HCT116 (cell line): ENCODE measurements around the gene EFR3B. TPM values are rescaled to one million over a fixed set of nuclear protein-coding genes. Genes with fewer than 3 reads are reported as not detected.
"Not testable (repeated sequence)": the region's sequence is repeated elsewhere in the genome, so short reads cannot be mapped to it uniquely, and the experiment has no call there.

Experiments used
- ATAC-seq: fragments of 200-7000 bp; cut with Tn5 transposase; 2 replicates; pipeline ENCODE4 v1.9.1; 2020; ENCODE audit warnings: mild to moderate bottlenecking, moderate library complexity
- BruUV-seq: library from RNA; stranded (reverse); fragments of 400-500 nt; replicated peaks from 2 replicates; lab custom pipeline; 2021; lab: Mats Ljungman, UMichigan
- CTCF ChIA-PET: fragments of 300-600 bp; sonication (Branson Sonifier 250); formaldehyde crosslinking; loops from one replicate; lab custom pipeline; 2021; ENCODE audit warnings: antibody characterized with exemption; lab: Charles Lee
- POLR2A ChIA-PET: fragments of 300-600, 350-600 bp; sonication (Branson Sonifier 250); formaldehyde crosslinking; loops from one replicate; lab custom pipeline; 2021; ENCODE audit warnings: antibody characterized with exemption; lab: Charles Lee
- RAD21 ChIA-PET, 2 experiments: fragments of 300-600 bp; sonication (Branson Sonifier 250); formaldehyde crosslinking; loops; one replicate each; lab custom pipeline; 2023; ENCODE audit warnings: low total read pairs in 2 of 2; ENCODE audit not compliant: uncharacterized antibody in 2 of 2, unreplicated experiment in 2 of 2, low non-redundant PET in 1 of 2; lab: Charles Lee
- DNase-seq: peaks from one replicate; pipeline ENCODE4 v3.0.0-alpha.2; 2010; ENCODE audit warnings: low read depth, low spot score
- H2AFZ ChIP-seq: fragments of 200-600 bp; shearing (Covaris generic), sonication (generic); 2 replicates; pipeline ENCODE4 v1.6.1; 2017; ENCODE audit warnings: low read depth, mixed run types, mixed read lengths, antibody characterized with exemption, low read length; ENCODE audit not compliant: poor library complexity, severe bottlenecking
- H3K27ac ChIP-seq: 2 replicates; pipeline ENCODE4 v1.5.1; 2012; ENCODE audit warnings: low read depth, low read length
- H3K27me3 ChIP-seq: fragments of 200-600 bp; sonication (generic); 2 replicates; pipeline ENCODE4 v1.6.1; 2016; ENCODE audit warnings: mixed run types, low read length, mixed read lengths; ENCODE audit not compliant: insufficient read depth
- H3K36me3 ChIP-seq, 2 experiments: fragments of 200-500 bp in 1 of 2; fragments of 200-600 bp in 1 of 2; sonication (Bioruptor generic) in 1 of 2; sonication (generic) in 1 of 2; 2 replicates each; pipeline versions ENCODE4 v1.5.1 to v1.6.1; 2014 to 2016; ENCODE audit warnings: low read length in 2 of 2, inconsistent platforms in 1 of 2, mixed read lengths in 1 of 2, mixed run types in 1 of 2; ENCODE audit not compliant: insufficient read depth in 2 of 2, control insufficient read depth in 1 of 2
- H3K4me1 ChIP-seq, 2 experiments: fragments of 200-600 bp in 1 of 2; sonication (generic) in 1 of 2; 2 replicates each; pipeline versions ENCODE4 v1.5.1 to v1.6.1; 2012 to 2017; ENCODE audit warnings: low read length in 2 of 2, inconsistent platforms in 1 of 2, mild to moderate bottlenecking in 1 of 2, mixed read lengths in 1 of 2, mixed run types in 1 of 2, moderate library complexity in 1 of 2; ENCODE audit not compliant: insufficient read depth in 2 of 2, control insufficient read depth in 1 of 2
- H3K4me2 ChIP-seq: fragments of 200-600 bp; sonication (generic); 2 replicates; pipeline ENCODE4 v1.6.1; 2017; ENCODE audit warnings: mixed run types, low read length, mixed read lengths
- H3K4me3 ChIP-seq, 2 experiments: fragments of 200-600 bp in 1 of 2; sonication (generic) in 1 of 2; replicated peaks in 1 of 2; 2 replicates each; pipeline ENCODE4 v1.5.1; 2011 to 2016; ENCODE audit warnings: low read length in 2 of 2, control low read depth in 1 of 2, low read depth in 1 of 2, mild to moderate bottlenecking in 1 of 2, mixed read lengths in 1 of 2, mixed run types in 1 of 2
- H3K79me2 ChIP-seq: fragments of 200-600 bp; sonication (generic); 2 replicates; pipeline ENCODE4 v1.6.1; 2017; ENCODE audit warnings: mild to moderate bottlenecking, mixed run types, low read length, moderate library complexity, mixed read lengths; ENCODE audit not compliant: insufficient read depth
- H3K9ac ChIP-seq: fragments of 200-600 bp; sonication (generic); 2 replicates; pipeline ENCODE4 v1.6.1; 2016; ENCODE audit warnings: low read length, mixed read lengths
- H3K9me2 ChIP-seq: fragments of 200-600 bp; sonication (generic), shearing (Covaris generic); 2 replicates; pipeline ENCODE4 v1.6.1; 2017; ENCODE audit warnings: mixed run types, mild to moderate bottlenecking, moderate library complexity; ENCODE audit not compliant: insufficient read depth
- H3K9me3 ChIP-seq, 2 experiments: fragments of 200-500 bp in 1 of 2; fragments of 200-600 bp in 1 of 2; sonication (Bioruptor generic) in 1 of 2; sonication (generic) in 1 of 2; 2 replicates each; pipeline ENCODE4 v1.6.1; 2014 to 2017; ENCODE audit warnings: low read length in 2 of 2, mixed read lengths in 2 of 2, inconsistent platforms in 1 of 2, low read depth in 1 of 2, mild to moderate bottlenecking in 1 of 2, mixed run types in 1 of 2, moderate library complexity in 1 of 2; ENCODE audit not compliant: control insufficient read depth in 1 of 2, insufficient read depth in 1 of 2
- H4K20me1 ChIP-seq: fragments of 200-600 bp; sonication (generic), shearing (Covaris generic); 2 replicates; pipeline ENCODE4 v1.6.1; 2017; ENCODE audit warnings: mixed run types, mild to moderate bottlenecking, moderate library complexity; ENCODE audit not compliant: insufficient read depth
- CBX3 ChIP-seq: IDR thresholded peaks from 2 replicates; pipeline ENCODE4 v1.6.1; 2012; ENCODE audit warnings: low read depth
- EGR1 ChIP-seq: IDR thresholded peaks from 2 replicates; pipeline ENCODE4 v1.6.1; 2012; ENCODE audit warnings: low read depth
- POLR2A ChIP-seq: IDR thresholded peaks from 2 replicates; pipeline ENCODE4 v1.7.0; 2011; ENCODE audit warnings: borderline replicate concordance; ENCODE audit not compliant: insufficient read depth, insufficient read length; ENCODE audit errors: extremely low read depth
- POLR2AphosphoS5 ChIP-seq: IDR thresholded peaks from 2 replicates; pipeline ENCODE4 v1.6.1; 2011; ENCODE audit warnings: mild to moderate bottlenecking, low read depth, low read length, moderate library complexity
- SIN3A ChIP-seq: IDR thresholded peaks from 2 replicates; pipeline ENCODE4 v1.6.1; 2012; ENCODE audit warnings: low read depth
- SRF ChIP-seq: IDR thresholded peaks from 2 replicates; pipeline ENCODE4 v1.6.1; 2012; ENCODE audit warnings: low read depth
- TCF7L2 ChIP-seq: IDR thresholded peaks from 2 replicates; pipeline ENCODE4 v1.7.0; 2011; ENCODE audit warnings: borderline replicate concordance, inconsistent platforms; ENCODE audit not compliant: insufficient read depth, insufficient read length; ENCODE audit errors: extremely low read depth
- ZFX ChIP-seq: fragments of 450-650 bp; IDR thresholded peaks from 2 replicates; pipeline ENCODE4 v1.6.1; 2017
- intact Hi-C: fragments of 100-400 bp; cut with micrococcal nuclease; formaldehyde crosslinking; loops from 2 replicates; pipeline ENCODE4 v1.10.0; 2022
- total RNA-seq: library from RNA; stranded (reverse); gene quantifications from one replicate; pipeline ENCODE4 v1.2.1, GENCODE V29; 2021; ENCODE audit not compliant: unreplicated experiment
- TF ChIP-seq, protein P1 (sequence below): IDR thresholded peaks from 2 replicates; pipeline ENCODE4 v1.6.1; 2012

Gene EFR3B
- total RNA-seq, 1 experiment from 2014 or later, result 0.96 TPM

DNA sequence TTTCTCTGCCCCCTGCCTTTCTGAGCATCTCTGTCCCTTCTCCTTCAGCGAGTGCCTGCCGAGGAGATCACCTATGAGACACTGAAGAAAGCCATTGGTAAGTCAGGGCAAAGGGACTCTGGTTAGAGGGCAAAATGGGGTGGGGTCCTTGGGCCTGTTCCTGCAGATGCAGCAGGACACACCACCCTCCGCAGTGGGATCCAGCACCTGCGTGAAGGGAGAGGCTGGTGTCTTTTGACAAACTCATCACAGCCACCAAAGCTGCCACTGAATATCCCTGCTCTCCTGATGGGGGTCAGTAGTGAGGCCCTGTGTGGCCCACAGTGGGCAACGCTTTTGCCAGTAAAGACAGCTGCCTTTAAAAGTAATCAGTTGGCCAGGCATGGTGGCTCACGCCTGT lies 107.8 kb downstream of the EFR3B start:
- TF ChIP-seq POLR2AphosphoS5 (no peak), CBX3 (no peak), SIN3A (no peak), TCF7L2 (no peak), POLR2A (no peak), EGR1 (no peak), ZFX (no peak), SRF (no peak)
- TF ChIP-seq, protein P1, sequence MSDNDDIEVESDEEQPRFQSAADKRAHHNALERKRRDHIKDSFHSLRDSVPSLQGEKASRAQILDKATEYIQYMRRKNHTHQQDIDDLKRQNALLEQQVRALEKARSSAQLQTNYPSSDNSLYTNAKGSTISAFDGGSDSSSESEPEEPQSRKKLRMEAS, result no peak
- POLR2A ChIA-PET, result no interaction called here
- no peak overlapping the region for H2AFZ ChIP-seq
- DNase-seq, result no peak
- no peak overlapping the region for H3K4me3 ChIP-seq
- BruUV-seq, result no TSS peak
- no peaks in the 10 kb centered on the region for H3K4me1 ChIP-seq
- H3K9me2 ChIP-seq, result no peaks in the 10 kb centered on the region
- no peak for ATAC-seq
- H3K9me3 ChIP-seq, result no peaks in the 10 kb centered on the region
- intact Hi-C loops, result no loop called here
- H3K9ac ChIP-seq, result no peak overlapping the region
- no peaks in the 10 kb centered on the region for H3K36me3 ChIP-seq
- H3K79me2 ChIP-seq, result no peaks in the 10 kb centered on the region
- no peak overlapping the region for H3K27ac ChIP-seq
- CTCF ChIA-PET, result no interaction called here
- RAD21 ChIA-PET, result no interaction called here
- H4K20me1 ChIP-seq, result no peaks in the 10 kb centered on the region
- peaks cover 2% of the 10 kb centered on the region; the same call in 1 of the 2 replicates for H3K27me3 ChIP-seq
- H3K4me2 ChIP-seq, result no peak overlapping the region

DNA sequence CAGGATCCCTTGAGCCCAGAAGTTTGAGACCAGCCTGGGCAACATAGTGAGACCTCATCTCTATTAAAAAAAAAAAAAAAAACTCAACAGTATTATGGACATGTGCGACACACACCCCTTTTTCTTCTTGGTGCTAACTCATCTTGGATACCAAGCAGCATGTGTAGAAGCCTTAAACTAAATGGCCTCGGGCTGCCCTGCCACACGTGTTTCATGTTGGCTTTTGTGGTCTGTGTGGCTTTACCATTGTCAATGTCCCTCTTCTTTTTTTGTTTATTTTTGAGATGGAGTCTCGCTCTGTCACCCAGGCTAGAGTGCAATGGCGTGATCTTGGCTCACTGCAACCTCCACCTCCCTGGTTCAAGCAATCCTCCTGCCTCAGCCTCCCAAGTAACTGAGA lies 109.1 kb downstream of the EFR3B start:
- H3K4me3 ChIP-seq, ATAC-seq, H3K9me3 ChIP-seq, H3K4me2 ChIP-seq, H3K79me2 ChIP-seq, CTCF ChIA-PET, H3K9ac ChIP-seq, DNase-seq, H3K27me3 ChIP-seq, BruUV-seq, H2AFZ ChIP-seq, intact Hi-C loops, H3K36me3 ChIP-seq, POLR2A ChIA-PET, H4K20me1 ChIP-seq, H3K9me2 ChIP-seq, H3K4me1 ChIP-seq, RAD21 ChIA-PET, H3K27ac ChIP-seq: not testable (repeated sequence)
